Left lung (tissue), 10 donors: ENCODE data around the gene EHMT1. TPM values are rescaled to one million over a fixed set of nuclear protein-coding genes. Genes with fewer than 3 reads are reported as not detected.

ENCODE experiments used
- ATAC-seq: fragments of 200-7000 bp; cut with Tn5 transposase; one replicate; pipeline ENCODE4 v1.9.1; 2020; ENCODE audit warnings: moderate library complexity
- DNase-seq, 4 donors: peaks; one replicate each; pipeline ENCODE4 v3.0.0-alpha.2; 2013 to 2020
- H3K27ac ChIP-seq, 2 donors: fragments of 200-600 bp; sonication (generic) in 1 of 2; one replicate each; pipeline versions ENCODE4 v1.5.0 to v1.8.0; 2020 to 2021
- H3K27me3 ChIP-seq, 2 donors: fragments of 200-600 bp; sonication (generic) in 1 of 2; one replicate each; pipeline versions ENCODE4 v1.5.0 to v1.8.0; 2020 to 2021
- H3K36me3 ChIP-seq, 2 donors: fragments of 200-600 bp; sonication (generic) in 1 of 2; one replicate each; pipeline versions ENCODE4 v1.5.0 to v1.8.0; 2020 to 2021
- H3K4me1 ChIP-seq, 2 donors: fragments of 200-600 bp; one replicate each; pipeline ENCODE4 v1.8.0; 2021
- H3K4me3 ChIP-seq, 2 donors: fragments of 200-600 bp; sonication (generic) in 1 of 2; one replicate each; pipeline versions ENCODE4 v1.5.0 to v1.8.0; 2020 to 2021; ENCODE audit warnings: mild to moderate bottlenecking in 1 of 2
- H3K9me3 ChIP-seq, 2 donors: fragments of 200-600 bp; sonication (generic) in 1 of 2; one replicate each; pipeline versions ENCODE4 v1.5.0 to v1.8.0; 2020 to 2021
- intact Hi-C, 2 donors: fragments of 100-400 bp; cut with DNase I; formaldehyde crosslinking; loops; one replicate each; pipeline versions ENCODE4 v1.11.2 to v1.14.2; 2022
- polyA plus RNA-seq, 6 donors: library from polyadenylated mRNA; unstranded; fragments of 120-200 nt; gene quantifications; one replicate each; pipeline ENCODE4 v1.2.1, GENCODE V29; 2013; ENCODE audit not compliant: insufficient read length in 6 of 6
- total RNA-seq, 2 donors: library from RNA; stranded (reverse); fragmentation: NEBNext Ultra II Directional; extraction: Animal tissue kit (Norgen Biotek cat#: 25700); gene quantifications; one replicate each; pipeline ENCODE4 v1.2.1, GENCODE V29; 2021
- TF ChIP-seq, protein P1 (sequence below), 2 donors: fragments of 200-600 bp; sonication (generic) in 1 of 2; IDR thresholded peaks; one replicate each; pipeline versions ENCODE4 v1.5.0 to v1.8.0; 2021; ENCODE audit warnings: antibody characterized with exemption in 2 of 2
- donor health status: DM: no; HTN: yes; CAD: no.
- donor health status: DM: no; HTN: no; CAD: no.

Gene EHMT1
- total and polyA plus RNA-seq, 8 donors, result 71.5 to 92.7 (median 82.7) TPM

DNA sequence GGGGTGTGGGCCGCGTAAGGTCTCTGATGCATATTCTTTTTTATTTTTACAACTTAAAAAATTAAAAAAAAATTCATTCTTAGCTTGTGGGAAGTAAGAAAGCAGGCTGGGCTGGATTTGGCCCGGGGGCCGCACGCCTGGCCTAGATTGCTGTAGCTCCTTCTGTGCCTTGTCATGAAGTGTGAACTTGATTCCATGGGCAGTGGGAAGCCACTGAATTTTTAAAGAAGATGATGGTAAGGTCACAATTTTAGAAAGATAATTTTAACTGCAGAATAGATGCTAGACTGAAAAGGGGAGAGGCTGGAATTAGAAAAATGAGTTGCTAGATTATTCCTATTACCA is 56.1 kb downstream of the EHMT1 start:
- Histone ChIP-seq H3K36me3 (peaks cover 0 to 4% of the 10 kb centered on the region in 2 donors), H3K27me3 (no peaks in the 10 kb centered on the region), H3K4me1 (peaks cover 4 to 35% of the 10 kb centered on the region in 2 donors), H3K27ac (no peak overlapping the region), H3K9me3 (no peaks in the 10 kb centered on the region), H3K4me3 (no peak overlapping the region)
- intact Hi-C loops, result no loop called here
- TF ChIP-seq, protein P1, sequence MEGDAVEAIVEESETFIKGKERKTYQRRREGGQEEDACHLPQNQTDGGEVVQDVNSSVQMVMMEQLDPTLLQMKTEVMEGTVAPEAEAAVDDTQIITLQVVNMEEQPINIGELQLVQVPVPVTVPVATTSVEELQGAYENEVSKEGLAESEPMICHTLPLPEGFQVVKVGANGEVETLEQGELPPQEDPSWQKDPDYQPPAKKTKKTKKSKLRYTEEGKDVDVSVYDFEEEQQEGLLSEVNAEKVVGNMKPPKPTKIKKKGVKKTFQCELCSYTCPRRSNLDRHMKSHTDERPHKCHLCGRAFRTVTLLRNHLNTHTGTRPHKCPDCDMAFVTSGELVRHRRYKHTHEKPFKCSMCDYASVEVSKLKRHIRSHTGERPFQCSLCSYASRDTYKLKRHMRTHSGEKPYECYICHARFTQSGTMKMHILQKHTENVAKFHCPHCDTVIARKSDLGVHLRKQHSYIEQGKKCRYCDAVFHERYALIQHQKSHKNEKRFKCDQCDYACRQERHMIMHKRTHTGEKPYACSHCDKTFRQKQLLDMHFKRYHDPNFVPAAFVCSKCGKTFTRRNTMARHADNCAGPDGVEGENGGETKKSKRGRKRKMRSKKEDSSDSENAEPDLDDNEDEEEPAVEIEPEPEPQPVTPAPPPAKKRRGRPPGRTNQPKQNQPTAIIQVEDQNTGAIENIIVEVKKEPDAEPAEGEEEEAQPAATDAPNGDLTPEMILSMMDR (IDR thresholded peaks at IDR 0.05), result no peak
- DNase-seq (no peak), ATAC-seq (no peak)

DNA sequence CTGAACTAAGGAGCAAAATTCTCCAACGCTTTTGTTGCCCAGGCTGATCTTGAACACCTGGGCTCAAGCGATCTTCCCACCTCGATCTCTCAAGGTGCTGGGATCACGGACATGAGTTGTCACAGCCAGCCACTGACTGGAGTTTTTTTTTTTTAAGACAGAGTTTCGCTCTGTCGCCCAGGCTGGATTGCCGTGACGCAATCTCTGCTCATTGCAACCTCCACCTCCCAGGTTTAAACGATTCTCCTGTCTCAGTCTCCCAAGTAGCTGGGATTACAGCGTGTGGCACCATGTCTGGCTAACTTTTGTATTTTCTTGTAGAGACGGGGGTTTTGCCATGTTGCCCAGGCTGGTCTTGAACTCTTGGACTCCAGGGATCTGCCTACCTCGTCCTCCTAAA is 58.2 kb downstream of the EHMT1 start:
- DNase-seq (no peak), ATAC-seq (no peak)
- no peaks in the 10 kb centered on the region for H3K27me3 ChIP-seq
- no peaks in the 10 kb centered on the region for H3K9me3 ChIP-seq
- H3K27ac ChIP-seq, result no peak overlapping the region
- no peak overlapping the region for H3K4me3 ChIP-seq
- peaks cover 4 to 41% of the 10 kb centered on the region in 2 donors for H3K4me1 ChIP-seq
- intact Hi-C loops, result no loop called here
- H3K36me3 ChIP-seq, result peaks cover 0 to 7% of the 10 kb centered on the region in 2 donors
- TF ChIP-seq, protein P1 (IDR thresholded peaks at IDR 0.05), result no peak

DNA sequence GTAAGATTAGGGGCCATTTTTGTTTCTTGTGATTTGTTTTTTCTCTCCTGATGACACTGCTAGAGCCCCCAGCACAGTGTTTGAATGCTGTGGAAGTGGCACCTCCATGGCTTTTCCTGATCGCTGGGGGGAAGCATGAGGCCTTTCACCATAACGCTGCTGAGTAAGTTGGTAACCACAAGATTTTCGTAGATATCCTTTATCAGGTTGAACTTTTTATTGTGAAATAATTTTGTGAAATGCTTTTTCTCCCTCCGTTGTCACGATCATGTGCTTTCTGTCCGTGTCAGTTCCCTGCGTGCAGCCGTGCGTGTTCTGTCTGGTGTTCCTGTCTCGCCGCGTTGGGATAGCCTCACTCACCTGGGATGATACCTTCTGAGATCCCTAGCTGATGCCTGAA is 59.4 kb downstream of the EHMT1 start:
- H3K4me1 ChIP-seq, result peaks cover 4 to 32% of the 10 kb centered on the region in 2 donors
- no peak for ATAC-seq
- intact Hi-C loops, result no loop called here

DNA sequence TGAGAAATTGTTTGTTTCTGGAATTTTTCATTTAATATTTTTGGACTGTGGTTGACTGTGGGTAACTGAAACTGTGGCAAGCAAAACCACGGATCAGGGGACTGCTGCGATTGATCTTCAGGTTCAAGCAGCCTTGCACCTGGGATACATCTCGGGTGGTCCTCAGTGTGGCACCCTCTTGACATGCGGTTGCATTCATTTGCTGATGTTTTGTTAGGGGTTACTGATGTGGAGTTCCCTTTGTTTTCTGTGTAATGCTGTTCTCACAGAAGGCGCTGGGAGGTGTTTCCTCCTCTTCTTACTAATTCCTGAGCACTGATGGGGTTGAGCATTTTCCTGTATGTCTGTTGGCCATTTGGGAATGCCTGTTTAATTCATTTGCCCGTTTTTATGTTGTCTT is 60.4 kb downstream of the EHMT1 start:
- peaks cover 0 to 7% of the 10 kb centered on the region in 2 donors for H3K36me3 ChIP-seq
- ATAC-seq (no peak), DNase-seq (no peak)
- H3K27ac ChIP-seq, result no peak overlapping the region
- no peaks in the 10 kb centered on the region for H3K27me3 ChIP-seq
- H3K9me3 ChIP-seq, result no peaks in the 10 kb centered on the region
- H3K4me1 ChIP-seq, result peaks cover 0 to 24% of the 10 kb centered on the region in 2 donors
- TF ChIP-seq, protein P1 (IDR thresholded peaks at IDR 0.05), result no peak
- H3K4me3 ChIP-seq, result no peak overlapping the region
- intact Hi-C loops, result no loop called here

More for the DNA sequence above, 59.4 kb downstream of the EHMT1 start:
- Histone ChIP-seq H3K4me3 (no peak overlapping the region), H3K9me3 (no peaks in the 10 kb centered on the region), H3K36me3 (peaks cover 0 to 7% of the 10 kb centered on the region in 2 donors), H3K27ac (no peak overlapping the region), H3K27me3 (no peaks in the 10 kb centered on the region)
- TF ChIP-seq, protein P1 (IDR thresholded peaks at IDR 0.05), result no peak
- DNase-seq, result no peak

DNA sequence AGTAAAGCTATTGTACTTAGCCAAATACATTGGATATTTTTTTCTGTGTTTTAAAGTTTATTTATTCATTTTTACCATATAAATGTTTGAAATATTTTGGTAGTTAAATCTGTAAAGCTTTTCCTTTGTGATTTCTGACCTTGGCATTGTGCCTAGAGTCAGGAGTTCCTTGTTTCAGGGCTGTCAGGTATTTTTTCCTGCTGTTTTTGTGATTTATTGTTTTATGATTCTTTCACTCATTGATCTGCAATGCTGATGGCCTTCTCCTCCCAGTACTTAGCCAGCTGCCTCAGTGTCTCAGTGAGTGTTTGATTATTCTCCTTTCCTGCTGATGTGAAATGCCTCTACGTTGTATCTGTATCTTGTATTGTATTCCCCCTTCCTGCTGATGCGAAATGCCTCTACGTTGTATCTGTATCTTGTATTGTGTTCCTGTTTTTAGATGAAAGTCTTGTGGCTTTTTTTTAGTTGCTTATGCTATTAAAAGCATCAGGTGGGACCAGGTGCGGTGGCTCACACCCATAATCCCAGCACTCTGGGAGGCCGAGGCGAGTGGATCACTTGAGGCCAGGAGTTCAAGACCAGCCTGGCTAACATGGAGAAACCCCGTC is 61.0 kb downstream of the EHMT1 start:
- Histone ChIP-seq H3K27ac (no peak overlapping the region), H3K4me1 (peaks cover 3 to 23% of the 10 kb centered on the region in 2 donors), H3K36me3 (peaks cover 0 to 7% of the 10 kb centered on the region in 2 donors), H3K27me3 (no peaks in the 10 kb centered on the region), H3K4me3 (no peak overlapping the region), H3K9me3 (no peaks in the 10 kb centered on the region)
- intact Hi-C loops, result no loop called here
- ATAC-seq (no peak), DNase-seq (no peak)
- TF ChIP-seq, protein P1 (IDR thresholded peaks at IDR 0.05), result no peak
